ENCODE data around the gene ADGRD1.

Gene ADGRD1

DNA sequence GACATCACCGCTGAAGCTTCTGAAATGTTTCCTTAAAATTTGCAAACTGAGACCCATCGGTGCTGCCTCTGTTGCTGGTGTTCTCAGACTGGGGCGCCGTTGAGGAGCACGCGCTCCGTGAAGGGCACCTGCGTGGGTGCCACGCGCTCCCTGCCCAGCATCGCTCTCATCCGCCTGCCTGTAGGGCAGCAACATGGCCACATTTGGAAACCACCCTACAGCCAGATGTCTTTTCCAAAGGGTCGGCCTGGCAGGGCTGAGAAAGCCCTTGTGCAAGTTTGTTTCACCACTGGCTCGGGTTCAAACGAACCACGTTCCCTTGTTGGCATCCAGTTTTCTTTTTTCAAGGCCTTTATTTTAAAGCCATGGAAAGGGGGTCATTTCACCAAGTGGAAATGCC is 13.9 kb downstream of the ADGRD1 start:
- no peak for DNase-seq

DNA sequence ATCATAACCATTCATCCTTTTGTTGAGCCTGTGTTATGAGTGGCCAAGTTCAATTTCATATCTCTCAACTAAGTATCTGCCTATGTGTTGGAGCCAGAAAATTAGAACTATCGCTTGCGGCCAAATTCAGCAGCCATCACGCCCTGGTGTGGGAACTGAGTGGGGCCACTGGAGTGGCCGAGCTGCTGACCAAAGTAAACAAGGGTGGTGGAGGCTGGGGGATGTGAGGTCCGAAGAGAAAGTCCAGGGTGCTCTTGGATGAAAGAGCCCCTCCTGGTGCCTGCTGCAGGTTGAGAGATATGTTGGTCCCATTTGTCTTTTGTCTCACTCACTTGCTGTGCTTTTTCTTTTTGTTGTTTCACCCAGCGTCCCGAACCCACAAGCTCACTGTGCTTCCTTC is 14.9 kb downstream of the ADGRD1 start:
- DNase-seq = no peak

DNA sequence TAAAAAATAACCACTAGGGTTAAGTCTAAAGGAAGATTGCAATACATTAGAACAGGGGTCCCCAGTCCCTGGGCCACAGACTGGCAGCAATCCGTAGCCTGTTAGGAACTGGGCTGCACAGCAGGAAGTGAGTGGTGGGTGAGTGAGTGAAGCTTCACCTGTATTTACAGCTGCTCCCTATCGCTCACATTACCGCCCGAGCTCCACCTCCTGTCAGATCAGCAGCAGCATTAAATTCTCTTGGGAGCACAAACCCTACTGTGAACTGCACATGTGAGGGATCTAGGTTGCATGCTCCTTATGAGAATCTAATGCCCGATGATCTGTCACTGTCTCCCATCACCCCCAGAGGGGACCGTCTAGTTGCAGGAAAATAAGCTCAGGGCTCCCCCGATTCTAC is 15.5 kb downstream of the ADGRD1 start:
- no peak for DNase-seq

DNA sequence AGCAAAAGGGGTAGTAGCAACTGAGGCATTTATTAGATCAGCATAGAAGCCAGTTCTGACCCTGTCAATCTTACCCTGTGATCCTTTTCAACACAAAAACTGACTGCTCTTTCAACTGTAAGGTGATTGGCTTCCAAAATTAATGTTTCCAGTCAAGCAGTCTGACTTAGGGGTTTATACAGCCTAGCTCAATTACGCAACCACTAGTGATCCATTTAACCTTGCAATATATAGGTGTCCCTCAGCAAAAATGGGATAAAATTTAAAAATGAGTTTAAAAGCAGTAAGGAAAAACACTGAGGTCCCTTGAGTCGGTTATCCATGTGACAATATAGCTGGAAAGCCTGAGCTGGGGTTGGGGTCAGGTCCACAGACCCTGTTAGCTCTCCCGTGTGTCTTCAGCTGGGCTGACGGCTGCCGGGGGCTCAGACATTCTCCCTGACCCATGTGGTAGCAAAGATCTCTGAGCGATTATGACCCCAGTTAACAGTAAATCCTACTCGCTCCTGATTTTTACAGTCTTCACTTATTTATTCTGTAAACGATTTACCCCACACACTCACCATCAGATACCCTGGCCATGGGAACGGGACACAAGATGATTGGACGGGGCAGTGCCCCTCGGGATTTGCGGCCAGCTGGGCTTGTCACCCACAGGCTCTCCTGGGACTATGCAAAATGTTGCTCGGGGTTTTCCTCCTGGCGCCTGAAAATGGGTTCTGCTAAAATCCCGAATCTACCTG is 16.6 kb downstream of the ADGRD1 start:
- no peak for DNase-seq

GRCh38 chr12:130970908-130971233 is 17.2 kb downstream of the ADGRD1 start:
- DNase-seq = no peak

DNA sequence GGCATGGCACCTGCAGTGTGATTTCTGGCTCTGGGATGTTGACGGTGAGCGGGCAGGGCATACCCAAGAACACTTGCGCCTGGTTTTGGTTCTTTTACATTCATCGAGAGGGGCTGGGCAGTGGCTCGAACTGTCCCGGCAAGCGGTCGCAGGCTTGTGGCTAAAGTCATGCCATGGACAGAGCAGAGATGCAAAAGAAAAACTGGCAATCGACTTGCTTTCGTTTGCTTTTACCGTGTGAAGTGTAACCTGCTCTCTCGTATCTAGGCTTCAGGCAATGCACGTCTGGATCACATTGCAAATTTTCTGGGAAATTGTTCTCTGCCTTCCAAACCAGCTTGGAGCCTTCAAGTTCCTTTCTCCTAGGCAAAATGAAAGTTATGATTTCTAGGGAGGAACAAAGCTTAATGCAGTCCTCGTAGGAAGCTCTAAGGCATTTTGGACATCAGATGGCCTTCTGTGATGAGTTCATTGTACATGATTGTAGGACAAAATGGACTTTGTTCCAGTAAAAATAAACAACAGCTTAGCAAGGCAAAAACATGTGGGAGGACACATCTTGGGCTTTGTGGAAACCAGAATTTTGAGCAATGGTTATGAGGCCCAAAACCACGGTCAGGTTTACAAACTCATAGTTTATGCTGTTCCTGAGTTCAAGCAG is 18.3 kb downstream of the ADGRD1 start:
- no peak for DNase-seq

DNA sequence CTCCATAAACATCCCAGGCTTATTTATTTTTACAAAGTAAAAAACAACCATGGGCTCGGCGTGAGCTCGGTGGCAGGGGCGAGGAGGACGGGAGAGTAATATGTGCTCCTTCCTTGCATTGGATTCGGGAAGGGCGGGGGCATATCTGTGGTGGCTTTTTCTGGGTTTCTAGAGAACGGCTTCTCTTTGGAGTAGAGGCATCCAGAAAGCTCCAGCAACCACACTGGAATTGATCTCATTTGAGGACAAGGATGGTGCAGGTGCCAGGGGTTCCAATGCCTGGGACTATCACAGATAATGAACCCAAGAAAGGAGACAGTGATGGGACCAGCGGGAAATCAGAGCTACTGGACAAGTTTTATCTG is 18.9 kb downstream of the ADGRD1 start:
- no peak for DNase-seq

- no peak for DNase-seq
Observed at GRCh38 chr12:130973109-130973508, 19.4 kb downstream of the ADGRD1 start.

DNA sequence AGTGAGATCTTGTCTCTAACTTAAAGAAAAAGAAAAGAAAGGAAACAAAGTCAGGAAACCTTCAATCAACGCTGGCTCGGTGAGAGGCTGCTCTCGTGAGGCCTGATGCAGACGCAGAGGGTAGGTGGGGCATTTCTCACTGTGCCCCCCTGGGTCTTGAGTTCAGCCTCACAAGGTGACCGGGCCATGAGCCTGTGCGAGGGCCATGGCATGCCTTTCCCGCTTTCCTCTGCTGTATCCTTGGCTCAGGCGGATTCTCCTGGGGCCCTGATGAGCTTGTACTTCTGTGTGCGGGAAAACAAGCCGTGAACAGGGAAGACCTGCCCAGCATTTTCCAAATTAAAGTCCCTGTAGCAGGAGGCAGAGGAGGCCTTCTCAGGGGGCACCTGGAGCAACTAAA is 20.2 kb downstream of the ADGRD1 start:
- DNase-seq = no peak

- DNase-seq = no peak
Observed at GRCh38 chr12:130975116-130975515, 21.4 kb downstream of the ADGRD1 start.

DNA sequence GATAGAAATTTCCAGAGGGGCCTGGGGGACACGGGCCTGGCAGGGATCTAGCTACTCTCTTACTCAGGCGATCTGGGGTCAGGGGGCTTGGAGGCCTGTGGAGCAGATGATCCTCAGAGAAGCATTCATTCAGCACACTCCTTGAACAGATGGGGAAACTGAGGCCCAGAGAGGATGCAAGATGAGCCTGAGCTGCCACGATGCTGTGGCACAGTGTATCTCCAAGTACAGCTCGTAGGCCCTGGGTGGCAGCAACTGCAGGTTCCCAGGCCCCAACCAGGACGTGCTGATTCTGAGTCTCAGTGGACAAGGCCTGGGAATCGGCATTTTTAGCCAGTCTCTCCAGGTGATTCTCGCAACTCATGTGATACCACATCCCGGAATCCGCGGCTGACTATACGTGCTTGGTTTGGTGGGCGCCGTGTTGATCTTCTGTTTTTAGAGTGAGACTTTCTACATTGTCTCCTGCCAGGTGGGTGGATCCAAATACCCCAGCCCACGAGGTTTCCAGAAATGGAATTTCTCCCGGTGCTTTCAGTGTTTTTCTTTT is 22.5 kb downstream of the ADGRD1 start:
- DNase-seq = no peak

- DNase-seq = no peak
Observed at GRCh38 chr12:130977046-130977742, 23.5 kb downstream of the ADGRD1 start.

- no peak for DNase-seq
Observed at GRCh38 chr12:130977743-130978095, 24.0 kb downstream of the ADGRD1 start.

DNA sequence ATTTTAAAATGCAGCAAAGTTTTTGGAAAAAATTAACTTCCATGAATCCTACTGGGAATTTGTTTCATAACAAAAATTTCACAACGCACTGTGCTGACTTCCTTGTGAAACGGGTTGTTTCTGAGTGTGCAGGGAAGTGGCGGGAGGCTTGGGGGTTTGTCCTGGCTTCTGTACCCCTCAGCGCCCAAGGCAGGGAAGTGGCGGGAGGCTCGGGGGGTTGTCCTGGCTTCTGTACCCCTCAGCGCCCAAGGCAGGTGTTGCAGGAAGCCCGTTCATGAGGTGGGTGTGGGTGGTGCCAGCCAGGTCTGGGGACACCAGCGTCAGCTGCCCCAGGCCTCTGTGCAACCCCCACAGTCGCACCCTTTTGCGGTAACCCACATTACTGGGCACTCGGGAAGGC is 25.1 kb downstream of the ADGRD1 start:
- no peak for DNase-seq

DNA sequence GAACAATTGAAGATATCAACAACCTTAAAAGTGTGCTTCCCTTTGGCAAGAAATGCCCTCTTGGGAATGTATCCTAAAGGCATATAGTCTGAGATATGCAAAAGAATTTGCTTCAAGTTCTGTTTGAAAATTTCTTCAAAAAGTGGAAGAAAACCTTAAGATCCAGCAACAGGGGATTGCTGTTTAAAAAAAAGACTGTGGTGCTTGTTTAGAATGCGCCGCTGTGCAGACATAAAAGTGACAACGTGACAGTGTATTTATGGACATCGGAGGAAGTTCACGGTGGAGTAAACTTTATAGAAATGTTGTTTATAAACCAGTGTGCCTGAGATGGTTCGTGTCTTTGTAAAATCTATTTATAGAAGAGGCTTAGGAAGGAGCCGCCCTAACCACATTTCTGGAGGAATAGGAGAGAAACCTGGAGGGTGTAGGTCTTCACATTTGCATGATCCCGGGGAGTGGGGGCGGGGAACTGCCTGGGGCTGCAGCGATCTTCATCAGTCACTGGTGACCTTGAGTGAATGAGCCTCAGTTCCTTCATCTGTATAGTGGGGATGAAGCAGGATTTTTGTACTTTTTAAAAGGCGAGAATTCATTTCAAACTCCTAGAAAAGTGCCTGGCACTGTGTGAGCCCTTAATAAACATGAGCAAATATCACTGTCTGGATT is 27.5 kb downstream of the ADGRD1 start:
- no peak for DNase-seq

DNA sequence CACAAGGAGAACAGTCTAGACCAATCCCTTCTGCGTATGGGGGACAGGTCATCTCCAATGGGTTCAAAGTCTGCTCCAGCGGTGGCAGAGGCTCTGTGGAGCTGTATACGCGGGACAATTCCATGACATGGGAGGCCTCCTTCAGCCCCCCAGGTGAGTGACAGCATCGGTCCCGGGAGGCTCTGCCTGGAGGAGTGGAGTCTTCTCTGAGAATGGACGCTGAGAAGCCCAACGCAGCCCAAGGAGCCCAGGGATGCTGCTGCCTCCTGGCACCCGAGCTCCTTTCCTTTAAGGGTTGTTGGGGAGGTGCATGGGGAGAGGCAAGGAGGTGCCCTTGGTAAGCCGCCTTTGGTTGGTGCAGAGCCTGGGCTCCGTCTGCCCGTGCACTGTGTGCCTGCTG is 28.2 kb downstream of the ADGRD1 start:
- no peak for DNase-seq

GRCh38 chr12:130982565-130983225 is 29.0 kb downstream of the ADGRD1 start:
- no peak for DNase-seq

DNA sequence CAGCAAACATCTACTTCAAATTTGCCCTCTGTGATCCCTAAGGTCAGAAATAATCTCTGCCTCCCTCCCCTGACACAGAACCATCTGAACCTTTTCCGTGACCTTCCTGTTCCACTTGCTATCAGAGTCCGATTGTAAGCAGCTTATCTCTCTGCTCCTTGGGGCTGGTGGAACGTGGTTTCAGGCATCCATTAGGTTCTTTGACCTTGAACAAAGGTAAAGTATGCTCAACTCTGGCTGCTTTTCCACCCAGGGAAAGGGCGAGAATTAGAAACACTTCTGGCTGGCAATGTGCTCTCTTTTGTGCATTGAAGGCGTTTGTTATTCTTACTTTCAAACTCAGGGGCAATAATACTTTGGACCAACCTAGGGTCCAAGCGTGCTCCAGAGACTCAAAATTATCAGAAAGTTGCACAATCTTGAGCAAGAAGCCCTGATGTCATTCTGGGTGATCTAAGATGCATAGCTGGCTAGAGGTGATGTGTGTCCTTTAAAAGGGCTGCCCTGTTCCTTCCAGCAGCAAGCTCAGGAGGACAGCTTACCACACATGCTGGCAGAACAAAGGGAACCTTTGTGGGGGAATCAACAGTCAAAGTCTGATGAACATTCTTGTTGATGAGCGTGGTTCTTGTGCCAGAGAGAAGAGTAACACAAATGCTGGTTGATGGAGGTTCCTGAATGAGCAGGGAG is 29.8 kb downstream of the ADGRD1 start:
- DNase-seq = no peak

DNA sequence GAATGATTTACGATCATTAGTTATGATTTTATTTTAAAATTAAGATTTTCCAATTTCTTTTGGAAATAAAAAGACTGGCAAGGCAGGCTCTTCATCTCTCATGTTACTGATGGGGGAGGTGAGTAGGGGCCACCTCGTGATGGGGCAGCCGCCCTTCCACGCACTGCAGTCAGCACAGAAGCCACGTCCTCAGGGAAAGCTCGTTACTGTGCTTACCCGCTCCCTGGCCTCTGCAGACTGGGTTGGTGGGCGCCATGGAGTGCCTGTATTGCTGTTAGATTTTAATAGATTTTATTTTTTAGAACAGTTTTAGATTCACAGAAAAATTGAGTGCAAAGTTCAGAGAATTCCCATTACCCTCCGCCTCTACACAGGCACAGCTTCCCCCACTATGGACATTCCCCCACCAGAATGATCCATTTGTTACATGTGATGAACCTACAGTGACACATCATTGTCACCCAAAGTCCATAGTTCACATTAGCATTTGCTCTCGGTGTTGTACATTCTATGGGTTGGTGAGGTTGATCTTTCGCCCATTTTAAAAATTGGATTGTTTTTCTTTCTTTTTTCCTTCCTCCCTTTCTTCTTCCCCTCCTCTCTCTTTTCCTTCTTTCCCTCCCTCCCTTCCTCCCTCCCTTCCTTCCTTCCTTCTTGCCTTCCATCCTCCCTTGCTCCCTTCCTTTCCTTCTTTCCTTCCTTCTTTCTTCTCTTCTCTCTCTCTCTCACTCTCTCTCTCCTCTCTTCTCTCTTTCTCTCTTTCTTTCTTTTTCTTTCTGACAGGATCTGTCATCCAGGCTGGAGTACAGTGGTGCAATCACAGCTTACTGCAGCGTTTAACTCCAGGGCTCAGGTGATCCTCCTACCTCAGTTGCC is 30.7 kb downstream of the ADGRD1 start:
- DNase-seq = no peak

DNA sequence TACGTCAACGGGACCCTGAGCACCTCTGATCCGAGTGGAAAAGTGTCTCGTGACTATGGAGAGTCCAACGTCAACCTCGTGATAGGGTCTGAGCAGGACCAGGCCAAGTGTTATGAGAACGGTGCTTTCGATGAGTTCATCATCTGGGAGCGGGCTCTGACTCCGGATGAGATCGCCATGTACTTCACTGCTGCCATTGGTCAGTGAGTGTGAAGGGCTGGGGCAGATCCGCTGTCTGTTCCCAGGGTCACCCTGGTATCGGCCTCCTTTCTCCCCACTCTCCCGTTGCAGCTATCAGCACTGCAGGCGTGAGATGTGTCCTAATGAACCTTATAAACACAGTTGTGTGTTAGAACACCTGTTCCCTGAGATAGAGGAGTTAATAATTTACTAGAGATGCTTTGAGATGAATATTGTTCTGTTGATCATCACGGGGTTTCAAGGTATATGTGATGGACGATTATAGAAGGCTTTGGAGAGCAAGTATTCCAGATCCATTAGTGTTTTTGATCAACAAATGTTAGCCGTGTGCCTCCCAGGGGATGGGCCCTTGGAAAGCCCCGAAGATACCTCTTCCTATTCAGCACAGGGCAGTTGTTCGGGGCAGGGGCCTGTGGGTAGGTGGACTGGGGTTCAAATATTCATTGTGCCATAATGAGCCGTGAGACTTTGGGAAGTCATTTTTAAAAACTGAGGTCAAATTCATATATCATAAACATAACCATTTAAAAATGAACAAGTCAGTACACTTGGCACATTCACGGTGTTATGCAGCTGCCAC is 33.6 kb downstream of the ADGRD1 start:
- DNase-seq = no peak

- no peak for DNase-seq
Observed at GRCh38 chr12:130988261-130988660, 34.6 kb downstream of the ADGRD1 start.
